Transverse colon (tissue), 4 donors: ENCODE results near the gene UCN3. TPM values are rescaled to one million over a fixed set of nuclear protein-coding genes. Genes with fewer than 3 reads are reported as not detected.
"Not testable (repeated sequence)": the region's sequence is repeated elsewhere in the genome, so short reads cannot be mapped to it uniquely, and the experiment has no call there.

Experiments
- DNase-seq: peaks from one replicate; pipeline ENCODE4 v3.0.0-alpha.2; 2019
- H3K27ac ChIP-seq, 4 donors: fragments of 200-600 bp; sonication (generic); 2 replicates each; pipeline ENCODE4 v1.5.1; 2016 to 2018; ENCODE audit warnings: inconsistent platforms in 4 of 4
- H3K27me3 ChIP-seq: fragments of 200-600 bp; sonication (generic); 2 replicates; pipeline ENCODE4 v1.5.1; 2017; ENCODE audit warnings: inconsistent platforms
- H3K36me3 ChIP-seq, 4 donors: fragments of 200-600 bp; sonication (generic); 2 replicates each; pipeline ENCODE4 v1.5.1; 2017 to 2019; ENCODE audit warnings: inconsistent platforms in 4 of 4
- H3K4me1 ChIP-seq, 4 donors: fragments of 200-600 bp; sonication (generic); 2 replicates each; pipeline ENCODE4 v1.5.1; 2017 to 2020; ENCODE audit warnings: inconsistent platforms in 4 of 4
- H3K4me3 ChIP-seq, 4 donors: fragments of 200-600 bp; sonication (generic); 1 replicate in 1 of 4; 2 replicates in 3 of 4; pipeline versions ENCODE4 v1.5.1 to v1.6.1; 2017 to 2019; ENCODE audit warnings: inconsistent platforms in 4 of 4
- H3K9me3 ChIP-seq, 2 donors: fragments of 200-600 bp; sonication (generic); 2 replicates each; pipeline ENCODE4 v1.5.1; 2017 to 2019; ENCODE audit warnings: inconsistent platforms in 2 of 2
- CTCF ChIP-seq, 5 experiments: fragments of 200-600 bp in 3 of 5; fragments of 450-650 bp in 2 of 5; sonication (generic) in 3 of 5; IDR thresholded peaks; 1 replicate in 2 of 5; 2 replicates in 3 of 5; pipeline ENCODE4 v1.5.1; 2016 to 2017; ENCODE audit warnings: antibody characterized with exemption in 5 of 5, inconsistent platforms in 3 of 5, mild to moderate bottlenecking in 2 of 5, moderate library complexity in 1 of 5
- EP300 ChIP-seq: sonication (generic); formaldehyde crosslinking; IDR thresholded peaks from one replicate; pipeline ENCODE4 v1.6.1; 2017; ENCODE audit warnings: antibody characterized with exemption, low read depth
- POLR2A ChIP-seq: fragments of 450-650 bp; IDR thresholded peaks from one replicate; pipeline ENCODE4 v1.6.1; 2016; ENCODE audit warnings: antibody characterized with exemption, mild to moderate bottlenecking, moderate library complexity
- POLR2AphosphoS5 ChIP-seq, 3 donors: sonication (generic); formaldehyde crosslinking; IDR thresholded peaks; one replicate each; pipeline ENCODE4 v1.6.1; 2016; ENCODE audit warnings: antibody characterized with exemption in 3 of 3
- WGBS, 2 donors: methylation state at CpG; one replicate each; pipeline ENCODE4 v1.1.5; 2018; ENCODE audit warnings: low coverage in 1 of 2; 5-methylcytosine and 5-hydroxymethylcytosine counted together
- in situ Hi-C, 4 donors: fragments of 200-750 bp; cut with MboI; loops; one replicate each; pipeline versions ENCODE4 v1.15.0 to v1.15.1; 2017; ENCODE audit warnings: low sequenced_read_pairs in 3 of 4, low pct_ligation_motif_present in 1 of 4, low pct_unique_long_range_greater_than_20kb in 1 of 4
- intact Hi-C: fragments of 100-400 bp; cut with DNase I; formaldehyde crosslinking; loops from one replicate; pipeline ENCODE4 v1.15.1; 2023; ENCODE audit warnings: low total_unique reads
- total RNA-seq, 4 donors: library from RNA; depleted of rRNA; stranded (reverse); fragments of >200 nt; gene quantifications; one replicate each; pipeline ENCODE4 v1.1.0, GENCODE V29; 2016

Gene UCN3
- total RNA-seq, 4 donors from 2014 or later: 1.6 to 1.7 TPM; not detected in 2

DNA sequence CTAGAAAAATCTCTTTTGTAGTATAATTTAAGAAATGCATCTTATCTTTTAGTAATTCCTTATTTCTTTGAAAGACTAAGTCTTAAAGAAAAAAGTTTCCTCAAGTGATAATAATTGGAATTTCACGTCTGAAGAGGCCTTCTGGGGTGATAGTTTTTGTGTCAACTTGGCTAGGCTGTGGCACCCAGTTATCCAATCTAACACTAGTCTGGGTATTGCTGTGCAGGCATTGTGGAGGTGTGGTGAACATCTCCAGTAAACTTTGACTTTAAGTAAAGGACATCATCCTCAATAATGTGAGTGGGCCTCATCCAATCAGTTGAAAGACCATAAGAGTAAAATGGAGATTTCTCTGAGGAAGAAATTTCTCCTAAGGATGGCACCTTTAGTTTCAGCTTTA, 42.2 kb downstream of the UCN3 start:
- 71 to 90% methylated on average over 1 of the region's 1 CpG for WGBS, 2 donors
- in situ Hi-C loops: no loop called here

DNA sequence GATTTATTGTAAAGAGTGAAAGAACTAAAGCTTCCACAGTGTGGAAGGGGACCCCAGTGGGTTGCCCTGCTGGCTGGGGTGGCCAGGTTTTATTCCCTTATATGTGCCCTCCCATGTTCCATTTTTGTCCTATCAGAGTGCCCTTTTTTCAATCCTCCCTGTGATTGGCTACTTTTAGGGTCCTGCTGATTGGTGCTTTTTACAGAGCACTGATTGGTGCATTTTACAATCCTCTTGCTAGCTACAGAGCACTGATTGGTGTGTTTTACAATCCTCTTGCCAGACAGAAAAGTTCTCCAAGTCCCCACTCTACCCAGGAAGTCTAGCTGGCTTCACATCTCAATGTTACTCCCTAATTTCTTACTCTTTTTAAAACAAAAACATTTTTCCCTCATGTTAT, 46.0 kb downstream of the UCN3 start:
- DNase-seq, H3K36me3 ChIP-seq, H3K9me3 ChIP-seq, H3K27ac ChIP-seq, intact Hi-C loops, in situ Hi-C loops, H3K4me3 ChIP-seq: not testable (repeated sequence)
- Histone ChIP-seq H3K27me3 (peaks cover 17% of the 10 kb centered on the region), H3K4me1 (peaks cover 0 to 14% (median 8%) of the 10 kb centered on the region in 4 donors)

More for the DNA sequence above, 42.2 kb downstream of the UCN3 start:
- TF ChIP-seq EP300 (no peak), POLR2AphosphoS5 (IDR thresholded peaks at IDR 0.05) (no peak), CTCF (IDR thresholded peaks at IDR 0.05) (no peak), POLR2A (no peak)
- intact Hi-C loops: no loop called here
- Histone ChIP-seq H3K4me1 (peaks cover 0 to 9% (median 3%) of the 10 kb centered on the region in 4 donors), H3K9me3 (no peaks in the 10 kb centered on the region), H3K27ac (no peak overlapping the region), H3K36me3 (no peaks in the 10 kb centered on the region), H3K4me3 (no peak overlapping the region), H3K27me3 (peaks cover 17% of the 10 kb centered on the region)
- DNase-seq: no peak

DNA sequence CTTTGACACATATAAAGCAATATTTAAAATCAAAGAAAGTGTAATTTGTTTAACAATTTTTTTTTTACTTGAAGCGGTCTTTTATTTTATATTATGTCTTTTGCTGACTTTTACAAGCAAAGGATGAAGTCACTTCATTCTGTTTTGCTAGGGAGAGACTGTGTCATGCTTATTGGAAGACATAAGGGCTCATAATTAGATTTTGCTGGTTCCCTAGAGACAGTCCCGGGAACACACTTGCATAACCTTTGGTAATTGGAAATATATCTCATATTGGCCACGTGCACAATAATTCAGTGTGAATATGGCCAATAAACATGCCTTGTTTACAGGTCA, 47.1 kb downstream of the UCN3 start:
- WGBS, 2 donors: 21 to 29% methylated on average over 3 of the region's 3 CpGs
- TF ChIP-seq CTCF (IDR thresholded peaks at IDR 0.05) (no peak), POLR2AphosphoS5 (IDR thresholded peaks at IDR 0.05) (no peak), POLR2A (no peak), EP300 (no peak)
- peaks cover 17% of the 10 kb centered on the region for H3K27me3 ChIP-seq
- no peak for DNase-seq
- H3K36me3 ChIP-seq: no peaks in the 10 kb centered on the region
- H3K9me3 ChIP-seq: no peaks in the 10 kb centered on the region
- in situ Hi-C loops (no loop called here), intact Hi-C loops (no loop called here)
- peak overlapping the region; percentile 28 to 83 (median 73) for H3K27ac ChIP-seq
- peaks cover 0 to 14% (median 8%) of the 10 kb centered on the region in 4 donors for H3K4me1 ChIP-seq
- peak overlapping the region in 3 of 4 donors; percentile 85 to 95 (median 88) for H3K4me3 ChIP-seq

DNA sequence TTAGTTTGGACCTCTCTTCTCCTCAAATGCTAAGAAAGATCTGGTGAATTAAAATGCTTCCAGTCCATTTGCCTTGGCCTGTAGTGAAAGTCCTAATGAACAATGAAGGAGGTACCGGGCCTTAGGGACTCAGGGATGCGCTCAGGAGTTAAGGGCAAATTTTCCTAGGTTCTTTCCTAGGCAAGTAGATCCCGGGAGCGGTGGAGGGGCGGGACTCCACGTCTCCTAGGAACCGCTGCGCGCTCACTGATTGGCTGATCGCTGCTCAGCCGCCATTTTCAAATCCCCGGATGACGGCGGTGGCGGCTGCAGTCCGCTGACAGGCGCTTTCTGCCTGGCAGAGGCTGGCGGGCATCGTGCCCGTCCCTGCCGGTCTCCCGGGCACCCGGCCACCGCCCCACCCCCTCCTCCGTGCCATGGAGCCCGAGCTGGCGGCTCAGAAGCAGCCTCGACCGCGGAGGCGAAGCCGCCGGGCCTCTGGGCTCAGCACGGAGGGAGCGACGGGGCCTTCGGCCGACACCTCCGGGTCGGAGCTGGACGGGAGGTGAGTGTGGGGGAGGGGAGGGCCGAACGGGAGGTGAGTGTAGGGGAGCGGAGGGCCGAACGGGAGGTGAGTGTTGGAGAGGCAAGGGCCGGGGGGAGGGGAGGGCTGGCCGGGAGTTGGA, 47.6 kb downstream of the UCN3 start, which contains the start of gene NET1:
Gene NET1 (plus strand): TSS at position 281 of the 665 bp plus-strand sequence. CDS start 136 bp downstream, at position 417.
- Histone ChIP-seq H3K36me3 (no peaks in the 10 kb centered on the region), H3K4me3 (peak within 1 kb of the TSS; percentile 51 to 95 (median 86)), H3K9me3 (no peaks in the 10 kb centered on the region), H3K27me3 (peaks cover 17% of the 10 kb centered on the region), H3K4me1 (peaks cover 0 to 14% (median 8%) of the 10 kb centered on the region in 4 donors), H3K27ac (peak within 1 kb of the TSS; percentile 35 to 83 (median 73))
- DNase-seq: peak; percentile 92
- in situ Hi-C loops: no loop called here
- intact Hi-C loops: no loop called here
- WGBS, 2 donors: 1% methylated on average over 34 of the region's 48 CpGs; no CpG with 5 or more reads in 1 of the 2 donors
- no peak for TF ChIP-seq EP300
- TF ChIP-seq POLR2A: peak; percentile 58
- TF ChIP-seq CTCF (IDR thresholded peaks at IDR 0.05): no peak
- TF ChIP-seq POLR2AphosphoS5 (IDR thresholded peaks at IDR 0.05): peak; percentile 16 to 55 (median 42)
